Measurements from ENCODE around the gene MRPS23. TPM values are rescaled to one million over a fixed set of nuclear protein-coding genes. Genes with fewer than 3 reads are reported as not detected.

MRPS23 gene
- total and polyA plus RNA-seq, 8 donors: 39.2 to 46.1 (median 43.2) TPM

DNA sequence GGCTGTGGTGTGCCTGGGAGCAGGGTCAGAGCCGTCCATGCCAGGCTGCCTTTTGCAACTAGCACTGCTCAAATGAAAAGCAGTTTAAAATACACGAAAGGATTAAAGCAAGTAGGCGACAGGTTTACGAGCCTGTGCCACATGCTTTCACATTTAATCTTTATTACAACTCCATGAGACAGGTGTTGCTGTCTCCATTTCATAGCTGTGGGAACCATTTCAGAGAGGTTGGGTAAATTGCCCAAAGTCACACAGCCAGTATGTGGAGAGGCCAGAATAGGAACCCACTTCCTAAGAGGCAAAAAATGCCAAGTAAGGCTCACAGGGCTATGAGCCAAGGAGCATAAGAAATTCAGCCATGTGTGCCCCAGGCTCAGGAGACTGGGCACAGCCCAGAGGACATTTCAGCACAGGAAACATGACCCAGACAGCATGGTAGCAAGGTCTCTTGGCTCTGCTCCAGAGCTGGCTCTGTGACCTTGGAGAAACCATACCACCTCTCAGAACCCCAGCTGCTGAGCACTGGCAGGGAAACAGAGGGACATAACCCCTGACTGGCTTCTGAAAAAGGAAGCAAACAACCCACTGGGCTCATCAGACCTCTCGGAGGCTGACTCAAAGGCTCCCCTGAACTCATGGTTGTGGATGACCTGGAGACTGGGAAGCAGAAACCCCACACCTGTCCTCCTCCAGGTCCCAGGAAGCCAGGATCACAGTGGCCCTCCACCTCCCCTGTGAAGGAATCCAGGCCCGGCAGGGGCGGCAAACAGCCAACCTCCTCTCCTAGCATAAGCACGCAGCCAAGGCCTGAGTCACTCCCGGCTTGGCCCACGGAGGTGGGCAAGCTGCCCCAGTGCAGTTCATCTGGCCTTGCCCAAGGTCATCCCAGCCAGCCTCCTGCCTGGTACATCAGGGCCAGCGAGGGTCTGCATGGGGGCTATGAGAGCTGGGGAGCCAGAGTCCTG is 40.3 kb upstream of the MRPS23 start:
- peak overlapping the region; percentile 66 to 96 for H3K27ac ChIP-seq
- no peak overlapping the region for H3K4me3 ChIP-seq
- peak; percentile 59 for ATAC-seq
- TF ChIP-seq, protein P1, sequence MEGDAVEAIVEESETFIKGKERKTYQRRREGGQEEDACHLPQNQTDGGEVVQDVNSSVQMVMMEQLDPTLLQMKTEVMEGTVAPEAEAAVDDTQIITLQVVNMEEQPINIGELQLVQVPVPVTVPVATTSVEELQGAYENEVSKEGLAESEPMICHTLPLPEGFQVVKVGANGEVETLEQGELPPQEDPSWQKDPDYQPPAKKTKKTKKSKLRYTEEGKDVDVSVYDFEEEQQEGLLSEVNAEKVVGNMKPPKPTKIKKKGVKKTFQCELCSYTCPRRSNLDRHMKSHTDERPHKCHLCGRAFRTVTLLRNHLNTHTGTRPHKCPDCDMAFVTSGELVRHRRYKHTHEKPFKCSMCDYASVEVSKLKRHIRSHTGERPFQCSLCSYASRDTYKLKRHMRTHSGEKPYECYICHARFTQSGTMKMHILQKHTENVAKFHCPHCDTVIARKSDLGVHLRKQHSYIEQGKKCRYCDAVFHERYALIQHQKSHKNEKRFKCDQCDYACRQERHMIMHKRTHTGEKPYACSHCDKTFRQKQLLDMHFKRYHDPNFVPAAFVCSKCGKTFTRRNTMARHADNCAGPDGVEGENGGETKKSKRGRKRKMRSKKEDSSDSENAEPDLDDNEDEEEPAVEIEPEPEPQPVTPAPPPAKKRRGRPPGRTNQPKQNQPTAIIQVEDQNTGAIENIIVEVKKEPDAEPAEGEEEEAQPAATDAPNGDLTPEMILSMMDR (IDR thresholded peaks at IDR 0.05): no peak
- H3K9me3 ChIP-seq: no peaks in the 10 kb centered on the region
- intact Hi-C loops (cut with DNase I): no loop called here
- H3K36me3 ChIP-seq: peaks cover 0 to 5% of the 10 kb centered on the region in 2 donors
- H3K27me3 ChIP-seq: no peaks in the 10 kb centered on the region
- peak in 2 of 4 donors; percentile 88 to 92 for DNase-seq
- H3K4me1 ChIP-seq: peaks cover 42 to 57% of the 10 kb centered on the region in 2 donors

DNA sequence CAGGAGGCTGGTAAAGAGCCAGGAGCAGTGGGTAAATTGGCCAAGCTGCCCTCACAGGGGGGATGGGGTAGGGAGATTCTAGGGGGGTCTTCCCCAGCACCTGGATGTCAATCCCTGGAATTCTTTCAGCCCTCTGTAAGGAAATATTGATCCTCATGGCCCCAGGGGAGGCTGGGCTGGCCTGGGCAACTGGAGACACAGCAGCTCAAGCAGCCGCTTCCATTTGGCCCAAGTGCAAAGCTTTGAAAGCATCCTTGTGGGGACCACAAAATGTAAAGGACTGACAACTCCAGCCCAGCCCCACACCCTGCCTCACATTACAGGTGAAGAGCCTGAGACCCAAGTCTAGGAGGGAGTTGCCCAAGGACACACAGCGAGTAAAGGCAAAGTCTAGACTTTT is 39.4 kb upstream of the MRPS23 start:
- ATAC-seq: no peak
- DNase-seq: peak in 1 of 4 donors; percentile 13
- Histone ChIP-seq H3K9me3 (no peaks in the 10 kb centered on the region), H3K4me3 (no peak overlapping the region), H3K27ac (peak overlapping the region in 1 of 2 donors; percentile 96), H3K27me3 (no peaks in the 10 kb centered on the region), H3K36me3 (peaks cover 0 to 15% of the 10 kb centered on the region in 2 donors), H3K4me1 (peaks cover 39 to 48% of the 10 kb centered on the region in 2 donors)
- TF ChIP-seq, protein P1 (IDR thresholded peaks at IDR 0.05): no peak
- intact Hi-C loops (cut with DNase I): no loop called here

DNA sequence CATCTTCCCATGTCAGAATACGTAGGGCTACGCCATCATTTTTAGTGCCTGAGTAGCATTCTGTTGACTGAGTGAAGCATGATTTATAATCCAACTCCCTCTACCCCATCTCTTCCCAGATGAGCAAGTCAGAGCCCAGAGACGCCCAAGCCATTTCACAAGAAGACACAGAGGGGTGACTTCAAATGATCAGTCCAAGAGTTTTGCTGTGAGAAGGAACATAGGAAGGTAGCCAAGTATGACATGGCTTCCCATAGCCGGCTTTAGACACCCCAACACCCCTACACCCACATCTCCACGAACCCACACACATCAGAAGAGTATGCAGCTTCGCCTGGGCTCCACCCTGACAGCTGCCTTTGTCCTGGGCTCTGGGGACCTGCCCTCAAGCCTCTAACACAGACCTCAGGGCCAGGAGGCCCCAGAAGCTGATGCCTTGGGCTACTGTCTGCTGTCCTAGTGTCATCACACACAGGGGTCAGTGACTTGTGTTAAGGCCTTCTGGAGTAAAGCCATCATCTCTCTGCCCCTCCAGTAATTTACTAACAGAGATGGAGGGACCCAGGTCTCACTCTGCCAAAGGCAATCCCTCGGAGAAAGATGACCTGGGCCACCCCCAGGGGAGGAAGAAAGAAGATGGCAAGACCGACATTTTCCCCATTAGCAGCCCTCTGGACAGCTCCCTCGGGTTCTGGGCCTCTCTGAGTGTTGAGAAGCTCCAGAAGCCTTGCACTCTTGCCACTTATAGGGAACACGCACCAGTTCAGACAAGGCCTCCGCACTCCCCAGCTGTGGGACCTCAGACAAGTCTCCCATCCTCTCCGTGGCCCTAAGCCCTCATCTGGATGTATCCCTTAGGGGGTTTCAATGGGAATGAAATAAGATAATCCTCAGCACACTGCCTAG is 38.7 kb upstream of the MRPS23 start:
- peak in 1 of 4 donors; percentile 32 for DNase-seq
- H3K27ac ChIP-seq: no peak overlapping the region
- ATAC-seq: no peak

DNA sequence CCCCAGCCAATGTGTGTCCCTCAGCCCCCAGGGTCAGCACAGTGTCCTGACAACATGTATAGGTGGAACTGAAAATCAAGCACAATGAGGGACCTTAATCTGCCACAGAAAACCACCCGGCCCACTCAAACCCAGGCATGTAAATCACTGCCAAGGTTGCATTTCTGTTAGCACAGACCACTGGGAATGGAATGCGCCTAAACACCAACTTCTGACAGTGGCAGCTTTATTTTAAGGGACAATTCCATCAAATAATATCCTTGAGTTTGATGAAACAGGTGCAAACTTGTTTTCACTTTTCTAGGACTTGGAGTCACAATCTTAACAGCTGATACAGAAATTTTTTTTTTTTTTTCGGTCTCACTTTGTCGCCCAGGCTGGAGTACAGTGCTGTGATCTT is 37.3 kb upstream of the MRPS23 start:
- Histone ChIP-seq H3K36me3 (peaks cover 0 to 16% of the 10 kb centered on the region in 2 donors), H3K27ac (no peak overlapping the region), H3K27me3 (no peaks in the 10 kb centered on the region), H3K4me1 (peaks cover 18 to 28% of the 10 kb centered on the region in 2 donors), H3K9me3 (no peaks in the 10 kb centered on the region), H3K4me3 (no peak overlapping the region)
- ATAC-seq (no peak), DNase-seq (peak in 1 of 4 donors; percentile 31)
- TF ChIP-seq, protein P1 (IDR thresholded peaks at IDR 0.05): no peak
- intact Hi-C loops (cut with DNase I): no loop called here

More for the DNA sequence above, 38.7 kb upstream of the MRPS23 start:
- intact Hi-C loops (cut with DNase I): no loop called here
- TF ChIP-seq, protein P1 (IDR thresholded peaks at IDR 0.05): no peak
- peaks cover 0 to 16% of the 10 kb centered on the region in 2 donors for H3K36me3 ChIP-seq
- H3K9me3 ChIP-seq: no peaks in the 10 kb centered on the region
- H3K4me3 ChIP-seq: no peak overlapping the region
- H3K27me3 ChIP-seq: no peaks in the 10 kb centered on the region
- peaks cover 32 to 41% of the 10 kb centered on the region in 2 donors for H3K4me1 ChIP-seq

All from left lung (tissue), 10 donors.